ENCODE measurements around the gene DLX1. TPM values are rescaled to one million over a fixed set of nuclear protein-coding genes. Genes with fewer than 3 reads are reported as not detected.
A peak's percentile ranks its signal among the peaks of the same experiment; 100 is the strongest.

The DLX1 gene
- total and polyA plus RNA-seq, 9 of the 15 experiments (the other 6 are each of a cell fraction or from before 2014, with no cell fraction given), result 1.9 to 26.2 (median 9.6) TPM

GRCh38 chr2:172098650-172099471 lies 13.6 kb downstream of the DLX1 start (continued):
- TF ChIP-seq RCOR1 (IDR thresholded peaks at IDR 0.05; ENCODE audit: borderline replicate concordance in 1 of 2, low read depth in 2 of 2, low read length in 2 of 2) (peak in 1 of 2 experiments; percentile 80; a peak in 2 of 4 replicates), POLR2B (IDR thresholded peaks at IDR 0.05; ENCODE audit: low read depth, partially characterized antibody) (peak; percentile 62), ZFP1 (CRISPR knock-in tag; IDR thresholded peaks at IDR 0.05) (no peak), DEAF1 (CRISPR knock-in tag; IDR thresholded peaks at IDR 0.05) (0 out of 2 replicates have a peak, but pooled peaks have one; percentile 50), ARNT (IDR thresholded peaks at IDR 0.05) (peak in 1 of 2 experiments; percentile 28; a peak in 1 of 4 replicates), E2F6 (IDR thresholded peaks at IDR 0.05; ENCODE audit: borderline replicate concordance in 1 of 2, extremely low read depth in 1 of 2, insufficient read depth in 1 of 2, insufficient read length in 1 of 2, low read depth in 1 of 2, low read length in 1 of 2, poor library complexity in 1 of 2, severe bottlenecking in 1 of 2) (peak; percentile 73 to 85), TEAD2 (tag; IDR thresholded peaks at IDR 0.05) (no peak), MAFG (tag; conservative IDR thresholded peaks at IDR 0.05) (no peak), THAP7 (CRISPR knock-in tag; IDR thresholded peaks at IDR 0.05) (no peak; the same call in 1 of the 2 replicates), ZNF592 (IDR thresholded peaks at IDR 0.05) (peak; percentile 89), JUND (IDR thresholded peaks at IDR 0.05; ENCODE audit: borderline replicate concordance, low read depth, low read length) (peak; percentile 98), JUND (tag; IDR thresholded peaks at IDR 0.05; ENCODE audit: borderline replicate concordance, low read depth, low read length) (peak; percentile 90; the same call in 2 of the 3 replicates), ZNF717 (CRISPR knock-in tag; IDR thresholded peaks at IDR 0.05) (0 out of 2 replicates have a peak, but pooled peaks have one; percentile 21), ZNF41 (CRISPR knock-in tag; conservative IDR thresholded peaks at IDR 0.05) (no peak), PCBP1 (IDR thresholded peaks at IDR 0.05; ENCODE audit: low read depth, low read length, poor library complexity, severe bottlenecking) (peak; percentile 53)

Measured in K562 (cell line).